Measurements from ENCODE around the gene PDGFD.

PDGFD gene

GRCh38 chr11:104093426-104094280 is 70.3 kb downstream of the PDGFD start:
- DNase-seq (ENCODE audit: low read depth), result no peak
- no peak for TF ChIP-seq CTCF (conservative IDR thresholded peaks at IDR 0.05; ENCODE audit: control insufficient read depth, insufficient read depth, low read depth, low read length)

GRCh38 chr11:104092744-104093143 is 71.2 kb downstream of the PDGFD start:
- no peak overlapping the region for H3K4me3 ChIP-seq (ENCODE audit: control insufficient read depth, low read depth, low read length)
- DNase-seq (ENCODE audit: low read depth), result no peak
- TF ChIP-seq CTCF (conservative IDR thresholded peaks at IDR 0.05; ENCODE audit: control insufficient read depth, insufficient read depth, low read depth, low read length), result no peak

More at GRCh38 chr11:104093426-104094280, 70.3 kb downstream of the PDGFD start:
- no peak overlapping the region for H3K4me3 ChIP-seq (ENCODE audit: control insufficient read depth, low read depth, low read length)

- DNase-seq (ENCODE audit: low read depth), result no peak
- no peak for TF ChIP-seq CTCF (conservative IDR thresholded peaks at IDR 0.05; ENCODE audit: control insufficient read depth, insufficient read depth, low read depth, low read length)
- no peak overlapping the region for H3K4me3 ChIP-seq (ENCODE audit: control insufficient read depth, low read depth, low read length)
These were observed 72.5 kb downstream of the PDGFD start for GRCh38 chr11:104091281-104092096.

GRCh38 chr11:104090767-104091166 is 73.2 kb downstream of the PDGFD start:
- no peak for TF ChIP-seq CTCF (conservative IDR thresholded peaks at IDR 0.05; ENCODE audit: control insufficient read depth, insufficient read depth, low read depth, low read length)
- DNase-seq (ENCODE audit: low read depth), result no peak
- no peak overlapping the region for H3K4me3 ChIP-seq (ENCODE audit: control insufficient read depth, low read depth, low read length)

GRCh38 chr11:104089481-104089880 is 74.5 kb downstream of the PDGFD start:
- no peak for DNase-seq (ENCODE audit: low read depth)
- TF ChIP-seq CTCF (conservative IDR thresholded peaks at IDR 0.05; ENCODE audit: control insufficient read depth, insufficient read depth, low read depth, low read length), result no peak

GRCh38 chr11:104086621-104087020 is 77.3 kb downstream of the PDGFD start:
- TF ChIP-seq CTCF (conservative IDR thresholded peaks at IDR 0.05; ENCODE audit: control insufficient read depth, insufficient read depth, low read depth, low read length), result no peak
- DNase-seq (ENCODE audit: low read depth), result no peak
- H3K4me3 ChIP-seq (ENCODE audit: control insufficient read depth, low read depth, low read length), result no peak overlapping the region

More at GRCh38 chr11:104089481-104089880, 74.5 kb downstream of the PDGFD start:
- H3K4me3 ChIP-seq (ENCODE audit: control insufficient read depth, low read depth, low read length), result no peak overlapping the region
